Fibroblast of mammary gland (primary cell): ENCODE measurements around the gene RIPK4.

Experiments used
- DNase-seq: peaks from one replicate; pipeline ENCODE4 v3.0.0-alpha.2; 2010; ENCODE audit warnings: low read depth
- H3K4me3 ChIP-seq: 2 replicates; pipeline ENCODE4 v1.5.1; 2011; ENCODE audit warnings: low read depth, mild to moderate bottlenecking, low read length, moderate library complexity; ENCODE audit not compliant: control insufficient read depth
- CTCF ChIP-seq: conservative IDR thresholded peaks from 2 replicates; pipeline ENCODE4 v1.5.1; 2011; ENCODE audit warnings: low read depth, low read length, inconsistent platforms; ENCODE audit not compliant: control insufficient read depth, insufficient read depth

Gene RIPK4

GRCh38 chr21:41765420-41765821 is 1.4 kb downstream of the RIPK4 start:
- no peak for TF ChIP-seq CTCF
- H3K4me3 ChIP-seq, result no peak overlapping the region

GRCh38 chr21:41764558-41765419 is 2.1 kb downstream of the RIPK4 start:
- DNase-seq, result no peak
- no peak overlapping the region for H3K4me3 ChIP-seq
- no peak for TF ChIP-seq CTCF

More at GRCh38 chr21:41765420-41765821, 1.4 kb downstream of the RIPK4 start:
- DNase-seq, result no peak

- no peak overlapping the region for H3K4me3 ChIP-seq
- DNase-seq, result no peak
- TF ChIP-seq CTCF, result no peak
These were observed 2.9 kb downstream of the RIPK4 start for GRCh38 chr21:41763996-41764395.

- no peak overlapping the region for H3K4me3 ChIP-seq
- no peak for DNase-seq
- no peak for TF ChIP-seq CTCF
These were observed 3.4 kb downstream of the RIPK4 start for GRCh38 chr21:41763398-41763931.

- TF ChIP-seq CTCF, result no peak
- H3K4me3 ChIP-seq, result no peak overlapping the region
- no peak for DNase-seq
These were observed 4.1 kb downstream of the RIPK4 start for GRCh38 chr21:41762753-41763152.

- DNase-seq, result no peak
- H3K4me3 ChIP-seq, result no peak overlapping the region
These were observed 4.8 kb downstream of the RIPK4 start for GRCh38 chr21:41761934-41762635.

More at GRCh38 chr21:41761934-41762635, 4.8 kb downstream of the RIPK4 start:
- TF ChIP-seq CTCF, result no peak
